ENCODE data around the gene CFAP119.

Gene CFAP119

GRCh38 chr16:30738984-30739951 lies 22.6 kb downstream of the CFAP119 start:
- no peak for DNase-seq

- DNase-seq, result no peak
Observed at GRCh38 chr16:30737794-30738648, 23.8 kb downstream of the CFAP119 start.

GRCh38 chr16:30736995-30737793 lies 24.7 kb downstream of the CFAP119 start:
- no peak for DNase-seq

- DNase-seq, result no peak
Observed at GRCh38 chr16:30731411-30731810, 30.5 kb downstream of the CFAP119 start.

- DNase-seq, result no peak
Observed at GRCh38 chr16:30728899-30729672, 32.8 kb downstream of the CFAP119 start.

GRCh38 chr16:30728321-30728720 lies 33.5 kb downstream of the CFAP119 start:
- DNase-seq, result no peak

GRCh38 chr16:30725418-30725792 lies 36.5 kb downstream of the CFAP119 start:
- DNase-seq, result no peak

- no peak for DNase-seq
Observed at GRCh38 chr16:30724641-30725417, 37.0 kb downstream of the CFAP119 start.

GRCh38 chr16:30723725-30724355 lies 38.0 kb downstream of the CFAP119 start:
- DNase-seq, result no peak

- DNase-seq, result no peak
Observed at GRCh38 chr16:30722916-30723315, 38.9 kb downstream of the CFAP119 start.

- DNase-seq, result no peak
Observed at GRCh38 chr16:30722443-30722842, 39.4 kb downstream of the CFAP119 start.

GRCh38 chr16:30721606-30722005 lies 40.3 kb downstream of the CFAP119 start:
- no peak for DNase-seq

- no peak for DNase-seq
Observed at GRCh38 chr16:30721167-30721566, 40.7 kb downstream of the CFAP119 start.

- DNase-seq, result no peak
Observed at GRCh38 chr16:30720694-30721093, 41.2 kb downstream of the CFAP119 start.

- no peak for DNase-seq
Observed at GRCh38 chr16:30720086-30720485, 41.8 kb downstream of the CFAP119 start.

GRCh38 chr16:30715750-30716445 lies 46.0 kb downstream of the CFAP119 start:
- DNase-seq, result no peak

GRCh38 chr16:30711712-30712111 lies 50.1 kb downstream of the CFAP119 start:
- DNase-seq, result no peak

- no peak for DNase-seq
Observed at GRCh38 chr16:30710971-30711370, 50.9 kb downstream of the CFAP119 start.

Data from NCI-H2029 treated with DMSO at 0.1 percent for 48 hours (cell line).